WTC11 (cell line): ENCODE measurements around the gene CENPV. TPM values are rescaled to one million over a fixed set of nuclear protein-coding genes. Genes with fewer than 3 reads are reported as not detected.

Source experiments
- ATAC-seq: fragments of 200-7000 bp; cut with Tn5 transposase; 2 replicates; pipeline ENCODE4 v1.10.0; 2021; ENCODE audit warnings: mild to moderate bottlenecking, moderate library complexity
- CTCF ChIA-PET: fragments of 300-600 bp; sonication (Branson Sonifier 250); formaldehyde crosslinking; loops from one replicate; lab custom pipeline; 2021; ENCODE audit warnings: antibody characterized with exemption; lab: Charles Lee
- POLR2A ChIA-PET: fragments of 350-600 bp; sonication (Branson Sonifier 250); formaldehyde crosslinking; loops from one replicate; lab custom pipeline; 2021; ENCODE audit warnings: antibody characterized with exemption; lab: Charles Lee
- DNase-seq: peaks from one replicate; pipeline ENCODE4 v3.0.0; 2021; ENCODE audit warnings: low spot score
- H3K27ac Mint-ChIP-seq: 2 replicates; pipeline ENCODE4 v1.8.0; 2021; ENCODE audit warnings: mixed read lengths
- H3K27me3 Mint-ChIP-seq: 2 replicates; pipeline ENCODE4 v1.8.0; 2021; ENCODE audit warnings: low read depth, mild to moderate bottlenecking, moderate library complexity, mixed read lengths
- H3K36me3 Mint-ChIP-seq: 2 replicates; pipeline ENCODE4 v1.8.0; 2021; ENCODE audit warnings: mixed read lengths
- H3K4me1 Mint-ChIP-seq: 2 replicates; pipeline ENCODE4 v1.8.0; 2022; ENCODE audit warnings: mixed read lengths
- H3K4me3 Mint-ChIP-seq: 2 replicates; pipeline ENCODE4 v1.8.0; 2021; ENCODE audit warnings: mild to moderate bottlenecking, moderate library complexity, mixed read lengths
- H3K9me3 Mint-ChIP-seq: 2 replicates; pipeline ENCODE4 v1.8.0; 2021; ENCODE audit warnings: mixed read lengths
- ATF2 ChIP-seq: sonication (generic); formaldehyde crosslinking; IDR thresholded peaks from 2 replicates; pipeline ENCODE4 v1.8.1; 2022; ENCODE audit warnings: low read depth, missing genetic modification reagents, borderline replicate concordance
- E2F5 ChIP-seq: sonication (generic); formaldehyde crosslinking; IDR thresholded peaks from 2 replicates; pipeline ENCODE4 v1.8.1; 2022; ENCODE audit warnings: mild to moderate bottlenecking, moderate library complexity, missing genetic modification reagents
- ELF4 ChIP-seq: sonication (generic); formaldehyde crosslinking; IDR thresholded peaks from 2 replicates; pipeline ENCODE4 v1.8.1; 2022; ENCODE audit warnings: low read depth, mild to moderate bottlenecking, moderate library complexity, missing genetic modification reagents
- ETV6 ChIP-seq: sonication (generic); formaldehyde crosslinking; IDR thresholded peaks from 2 replicates; pipeline ENCODE4 v1.8.1; 2022; ENCODE audit warnings: mild to moderate bottlenecking, missing genetic modification reagents
- FOXP1 ChIP-seq: sonication (generic); formaldehyde crosslinking; IDR thresholded peaks from 2 replicates; pipeline ENCODE4 v1.8.0; 2022; ENCODE audit warnings: missing genetic modification reagents, mild to moderate bottlenecking, moderate library complexity, borderline replicate concordance
- FOXP4 ChIP-seq: sonication (generic); formaldehyde crosslinking; IDR thresholded peaks from 2 replicates; pipeline ENCODE4 v1.8.0; 2022; ENCODE audit warnings: mild to moderate bottlenecking, missing genetic modification reagents
- HMGA2 ChIP-seq: fragments of 250-450 bp; sonication (Bioruptor Pico); IDR thresholded peaks from 2 replicates; pipeline ENCODE4 v1.4.0; 2021; ENCODE audit warnings: mild to moderate bottlenecking, moderate library complexity
- KAT7 ChIP-seq: sonication (generic); formaldehyde crosslinking; IDR thresholded peaks from 2 replicates; pipeline ENCODE4 v1.8.1; 2023; ENCODE audit warnings: missing genetic modification reagents, mild to moderate bottlenecking, borderline replicate concordance
- MLX ChIP-seq: sonication (generic); formaldehyde crosslinking; IDR thresholded peaks from 2 replicates; pipeline ENCODE4 v1.8.1; 2023; ENCODE audit warnings: mild to moderate bottlenecking, missing genetic modification reagents, moderate library complexity
- PRDM15 ChIP-seq: sonication (generic); formaldehyde crosslinking; IDR thresholded peaks from 2 replicates; pipeline ENCODE4 v1.8.0; 2022; ENCODE audit warnings: missing genetic modification reagents
- PRRX2 ChIP-seq: fragments of 250-450 bp; sonication (Bioruptor Pico); IDR thresholded peaks from 2 replicates; pipeline ENCODE4 v1.8.0; 2021; ENCODE audit warnings: mild to moderate bottlenecking
- RORB ChIP-seq: fragments of 250-450 bp; sonication (Bioruptor Pico); IDR thresholded peaks from 2 replicates; pipeline ENCODE4 v1.9.0; 2021; ENCODE audit warnings: mild to moderate bottlenecking
- SOX15 ChIP-seq: fragments of 250-450 bp; sonication (Bioruptor Pico); IDR thresholded peaks from 2 replicates; pipeline ENCODE4 v1.9.0; 2021; ENCODE audit warnings: mild to moderate bottlenecking
- SP1 ChIP-seq: sonication (generic); formaldehyde crosslinking; conservative IDR thresholded peaks from 2 replicates; pipeline ENCODE4 v1.8.1; 2022; ENCODE audit warnings: missing genetic modification reagents
- TCF7 ChIP-seq: sonication (generic); formaldehyde crosslinking; IDR thresholded peaks from 2 replicates; pipeline ENCODE4 v1.8.0; 2022; ENCODE audit warnings: mild to moderate bottlenecking, low read depth, missing genetic modification reagents, moderate library complexity
- USF2 ChIP-seq: sonication (generic); formaldehyde crosslinking; IDR thresholded peaks from 2 replicates; pipeline ENCODE4 v1.8.1; 2023; ENCODE audit warnings: mild to moderate bottlenecking, missing genetic modification reagents, moderate library complexity
- ZNF232 ChIP-seq: sonication (generic); formaldehyde crosslinking; IDR thresholded peaks from 2 replicates; pipeline ENCODE4 v1.8.0; 2022; ENCODE audit warnings: mild to moderate bottlenecking, missing genetic modification reagents
- ZNF317 ChIP-seq: sonication (generic); formaldehyde crosslinking; IDR thresholded peaks from 2 replicates; pipeline ENCODE4 v1.8.1; 2023; ENCODE audit warnings: low read depth, mild to moderate bottlenecking, moderate library complexity, missing genetic modification reagents, borderline replicate concordance
- total RNA-seq: library from RNA; stranded (reverse); gene quantifications from 3 replicates; pipeline ENCODE4 v1.2.3, GENCODE V29; 2021
- TF ChIP-seq, protein P1 (sequence below): sonication (generic); formaldehyde crosslinking; conservative IDR thresholded peaks from 2 replicates; pipeline ENCODE4 v1.8.1; 2022; ENCODE audit warnings: mild to moderate bottlenecking, missing genetic modification reagents
- TF ChIP-seq, protein P2 (sequence below): fragments of 250-450 bp; sonication (Bioruptor Pico); IDR thresholded peaks from 2 replicates; pipeline ENCODE4 v2.1.2; 2022; ENCODE audit warnings: mild to moderate bottlenecking, moderate library complexity
- TF ChIP-seq, protein P3 (sequence below): sonication (generic); formaldehyde crosslinking; IDR thresholded peaks from 2 replicates; pipeline ENCODE4 v1.8.0; 2022; ENCODE audit warnings: mild to moderate bottlenecking, missing genetic modification reagents

The CENPV gene
- total RNA-seq, 1 experiment from 2014 or later, result 152 TPM

DNA sequence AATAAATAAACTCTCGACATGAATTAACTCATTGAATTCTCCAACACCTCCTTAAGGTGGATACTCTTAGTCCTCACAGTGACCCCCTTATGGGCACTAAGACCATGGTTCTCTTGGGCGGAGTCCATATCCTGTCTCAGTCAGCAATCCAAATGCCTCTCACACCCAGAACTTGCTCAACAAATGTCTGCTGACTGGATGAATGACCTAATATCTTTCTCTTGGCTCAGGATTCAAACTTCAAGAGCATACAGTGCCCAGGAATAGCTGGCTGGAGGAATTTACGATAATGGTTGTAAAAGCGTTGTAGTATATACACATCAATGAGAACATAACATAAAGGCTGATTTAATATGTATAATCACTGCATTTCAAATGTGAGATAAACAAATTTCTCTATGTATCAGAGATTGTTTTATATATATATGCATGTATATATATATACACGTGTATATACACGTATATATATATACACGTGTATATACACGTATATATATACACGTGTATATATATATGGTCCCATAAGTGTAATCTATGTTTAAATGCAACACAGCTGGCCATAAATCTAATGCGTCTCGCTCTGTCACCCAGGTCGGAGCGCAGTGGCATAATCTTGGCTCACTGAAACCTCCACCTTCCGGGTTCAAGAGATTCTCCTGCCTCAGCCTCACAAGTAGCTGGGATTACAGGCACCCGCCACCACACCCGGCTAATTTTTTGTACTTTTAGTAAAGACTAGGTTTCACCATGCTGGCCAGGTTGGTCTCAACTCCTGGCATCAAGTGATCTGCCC lies 21.1 kb upstream of the CENPV start:
- Mint-ChIP-seq H3K4me3 (no peak overlapping the region), H3K36me3 (no peaks in the 10 kb centered on the region), H3K27me3 (no peaks in the 10 kb centered on the region), H3K4me1 (no peaks in the 10 kb centered on the region), H3K27ac (no peak overlapping the region), H3K9me3 (no peaks in the 10 kb centered on the region)
- ATAC-seq (no peak), DNase-seq (no peak)
- CTCF ChIA-PET, result interaction anchor here (1.1 to 7.8 kb wide), 3 partner anchors 11 to 88 kb away, joined by 3 to 78 read pairs (median 3); no protein-coding TSS in a partner anchor
- TF ChIP-seq RORB, result no peak
- no peak for TF ChIP-seq TCF7
- TF ChIP-seq, protein P1, sequence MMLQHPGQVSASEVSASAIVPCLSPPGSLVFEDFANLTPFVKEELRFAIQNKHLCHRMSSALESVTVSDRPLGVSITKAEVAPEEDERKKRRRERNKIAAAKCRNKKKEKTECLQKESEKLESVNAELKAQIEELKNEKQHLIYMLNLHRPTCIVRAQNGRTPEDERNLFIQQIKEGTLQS (CRISPR knock-in tag), result no peak
- TF ChIP-seq FOXP1 (CRISPR knock-in tag), result no peak
- TF ChIP-seq PRDM15 (CRISPR knock-in tag), result no peak
- TF ChIP-seq ZNF317 (CRISPR knock-in tag), result no peak
- TF ChIP-seq SP1 (CRISPR knock-in tag), result no peak
- TF ChIP-seq, protein P2, sequence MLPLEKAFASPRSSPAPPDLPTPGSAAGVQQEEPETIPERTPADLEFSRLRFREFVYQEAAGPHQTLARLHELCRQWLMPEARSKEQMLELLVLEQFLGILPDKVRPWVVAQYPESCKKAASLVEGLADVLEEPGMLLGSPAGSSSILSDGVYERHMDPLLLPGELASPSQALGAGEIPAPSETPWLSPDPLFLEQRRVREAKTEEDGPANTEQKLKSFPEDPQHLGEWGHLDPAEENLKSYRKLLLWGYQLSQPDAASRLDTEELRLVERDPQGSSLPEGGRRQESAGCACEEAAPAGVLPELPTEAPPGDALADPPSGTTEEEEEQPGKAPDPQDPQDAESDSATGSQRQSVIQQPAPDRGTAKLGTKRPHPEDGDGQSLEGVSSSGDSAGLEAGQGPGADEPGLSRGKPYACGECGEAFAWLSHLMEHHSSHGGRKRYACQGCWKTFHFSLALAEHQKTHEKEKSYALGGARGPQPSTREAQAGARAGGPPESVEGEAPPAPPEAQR (CRISPR knock-in tag), result no peak
- TF ChIP-seq HMGA2, result no peak
- TF ChIP-seq E2F5 (CRISPR knock-in tag), result no peak
- TF ChIP-seq PRRX2, result no peak
- TF ChIP-seq USF2 (CRISPR knock-in tag), result no peak
- no peak for TF ChIP-seq KAT7
- no peak for TF ChIP-seq ZNF232 (CRISPR knock-in tag)
- TF ChIP-seq ATF2 (CRISPR knock-in tag), result no peak
- POLR2A ChIA-PET, result no interaction called here

GRCh38 chr17:16371742-16372141 lies 18.5 kb upstream of the CENPV start:
- CTCF ChIA-PET, result interaction anchor here (0.7 to 7.8 kb wide), 3 partner anchors 8 to 212 kb away, joined by 3 to 78 read pairs (median 5); no protein-coding TSS in a partner anchor
- Mint-ChIP-seq H3K27me3 (no peaks in the 10 kb centered on the region), H3K4me1 (no peaks in the 10 kb centered on the region), H3K4me3 (no peak overlapping the region), H3K27ac (no peak overlapping the region), H3K36me3 (no peaks in the 10 kb centered on the region), H3K9me3 (no peaks in the 10 kb centered on the region)
- DNase-seq, result no peak
- ATAC-seq, result no peak
- POLR2A ChIA-PET, result no interaction called here
- TF ChIP-seq ELF4 (CRISPR knock-in tag) (no peak), MLX (CRISPR knock-in tag) (no peak), FOXP4 (CRISPR knock-in tag) (no peak), SOX15 (CRISPR knock-in tag) (no peak), ETV6 (CRISPR knock-in tag) (no peak)
- TF ChIP-seq, protein P3, sequence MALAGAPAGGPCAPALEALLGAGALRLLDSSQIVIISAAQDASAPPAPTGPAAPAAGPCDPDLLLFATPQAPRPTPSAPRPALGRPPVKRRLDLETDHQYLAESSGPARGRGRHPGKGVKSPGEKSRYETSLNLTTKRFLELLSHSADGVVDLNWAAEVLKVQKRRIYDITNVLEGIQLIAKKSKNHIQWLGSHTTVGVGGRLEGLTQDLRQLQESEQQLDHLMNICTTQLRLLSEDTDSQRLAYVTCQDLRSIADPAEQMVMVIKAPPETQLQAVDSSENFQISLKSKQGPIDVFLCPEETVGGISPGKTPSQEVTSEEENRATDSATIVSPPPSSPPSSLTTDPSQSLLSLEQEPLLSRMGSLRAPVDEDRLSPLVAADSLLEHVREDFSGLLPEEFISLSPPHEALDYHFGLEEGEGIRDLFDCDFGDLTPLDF (CRISPR knock-in tag), result no peak
